Measurements from ENCODE around the gene HNRNPA1L2.
A peak's percentile ranks its signal among the peaks of the same experiment; 100 is the strongest.
"Not testable (repeated sequence)": the region's sequence is repeated elsewhere in the genome, so short reads cannot be mapped to it uniquely, and the experiment has no call there.

Gene HNRNPA1L2

GRCh38 chr13:52642131-52642530, at the start of gene HNRNPA1L2:
Gene HNRNPA1L2 (plus strand): TSS chr13:52642431. CDS start chr13:52642493, 62 bp downstream.
- DNase-seq (ENCODE audit: low read depth, low spot score) = no peak

- DNase-seq (ENCODE audit: low read depth, low spot score) = not testable (repeated sequence)
These were observed 49.1 kb upstream of the HNRNPA1L2 start for GRCh38 chr13:52593175-52593574.

GRCh38 chr13:52593812-52594211, 48.4 kb upstream of the HNRNPA1L2 start:
- not testable (repeated sequence) for DNase-seq (ENCODE audit: low read depth, low spot score)

- not testable (repeated sequence) for DNase-seq (ENCODE audit: low read depth, low spot score)
These were observed 47.9 kb upstream of the HNRNPA1L2 start for GRCh38 chr13:52594295-52594694.

GRCh38 chr13:52597676-52598075, 44.6 kb upstream of the HNRNPA1L2 start:
- no peak for DNase-seq (ENCODE audit: low read depth, low spot score)

GRCh38 chr13:52599037-52599847, 43.0 kb upstream of the HNRNPA1L2 start:
- DNase-seq (ENCODE audit: low read depth, low spot score) = no peak

- DNase-seq (ENCODE audit: low read depth, low spot score) = no peak
These were observed 42.2 kb upstream of the HNRNPA1L2 start for GRCh38 chr13:52599848-52600603.

GRCh38 chr13:52600666-52601065, 41.6 kb upstream of the HNRNPA1L2 start:
- no peak for DNase-seq (ENCODE audit: low read depth, low spot score)

- not testable (repeated sequence) for DNase-seq (ENCODE audit: low read depth, low spot score)
These were observed 38.9 kb upstream of the HNRNPA1L2 start for GRCh38 chr13:52603316-52603715.

GRCh38 chr13:52606126-52606525, 36.1 kb upstream of the HNRNPA1L2 start:
- not testable (repeated sequence) for DNase-seq (ENCODE audit: low read depth, low spot score)

- DNase-seq (ENCODE audit: low read depth, low spot score) = not testable (repeated sequence)
These were observed 35.4 kb upstream of the HNRNPA1L2 start for GRCh38 chr13:52606795-52607194.

GRCh38 chr13:52608184-52608583, 34.0 kb upstream of the HNRNPA1L2 start:
- not testable (repeated sequence) for DNase-seq (ENCODE audit: low read depth, low spot score)

GRCh38 chr13:52609013-52609606, 33.1 kb upstream of the HNRNPA1L2 start:
- not testable (repeated sequence) for DNase-seq (ENCODE audit: low read depth, low spot score)

- DNase-seq (ENCODE audit: low read depth, low spot score) = not testable (repeated sequence)
These were observed 32.1 kb upstream of the HNRNPA1L2 start for GRCh38 chr13:52610158-52610557.

GRCh38 chr13:52615134-52615801, 27.0 kb upstream of the HNRNPA1L2 start:
- DNase-seq (ENCODE audit: low read depth, low spot score) = no peak

GRCh38 chr13:52615812-52616211, 26.4 kb upstream of the HNRNPA1L2 start:
- no peak for DNase-seq (ENCODE audit: low read depth, low spot score)

- peak; percentile 71 for DNase-seq (ENCODE audit: low read depth, low spot score)
These were observed 24.9 kb upstream of the HNRNPA1L2 start for GRCh38 chr13:52617070-52618060.

GRCh38 chr13:52631083-52631690, 11.0 kb upstream of the HNRNPA1L2 start:
- not testable (repeated sequence) for DNase-seq (ENCODE audit: low read depth, low spot score)

GRCh38 chr13:52638666-52639328, 3.4 kb upstream of the HNRNPA1L2 start:
- DNase-seq (ENCODE audit: low read depth, low spot score) = no peak
